IPS-18a (cell line): ENCODE results near the gene PTPN9.

Source experiments
- H3K27ac ChIP-seq: one replicate; pipeline ENCODE4 v1.5.1; 2013; ENCODE audit warnings: low read length
- H3K27me3 ChIP-seq: one replicate; pipeline ENCODE4 v1.6.1; 2013; ENCODE audit warnings: mild to moderate bottlenecking, low read length; ENCODE audit not compliant: control insufficient read depth, insufficient read depth
- H3K36me3 ChIP-seq: one replicate; pipeline ENCODE4 v1.6.1; 2013; ENCODE audit warnings: low read depth, low read length; ENCODE audit not compliant: control insufficient read depth
- H3K4me1 ChIP-seq: one replicate; pipeline ENCODE4 v1.6.1; 2013; ENCODE audit warnings: low read depth, low read length; ENCODE audit not compliant: control insufficient read depth
- H3K4me3 ChIP-seq: one replicate; pipeline ENCODE4 v1.5.1; 2013; ENCODE audit warnings: low read length
- H3K9ac ChIP-seq: one replicate; pipeline ENCODE4 v1.6.1; 2013; ENCODE audit warnings: mild to moderate bottlenecking, low read length, moderate library complexity
- H3K9me3 ChIP-seq: one replicate; pipeline ENCODE4 v1.6.1; 2013; ENCODE audit warnings: low read depth, low read length; ENCODE audit not compliant: control insufficient read depth

PTPN9 gene

DNA sequence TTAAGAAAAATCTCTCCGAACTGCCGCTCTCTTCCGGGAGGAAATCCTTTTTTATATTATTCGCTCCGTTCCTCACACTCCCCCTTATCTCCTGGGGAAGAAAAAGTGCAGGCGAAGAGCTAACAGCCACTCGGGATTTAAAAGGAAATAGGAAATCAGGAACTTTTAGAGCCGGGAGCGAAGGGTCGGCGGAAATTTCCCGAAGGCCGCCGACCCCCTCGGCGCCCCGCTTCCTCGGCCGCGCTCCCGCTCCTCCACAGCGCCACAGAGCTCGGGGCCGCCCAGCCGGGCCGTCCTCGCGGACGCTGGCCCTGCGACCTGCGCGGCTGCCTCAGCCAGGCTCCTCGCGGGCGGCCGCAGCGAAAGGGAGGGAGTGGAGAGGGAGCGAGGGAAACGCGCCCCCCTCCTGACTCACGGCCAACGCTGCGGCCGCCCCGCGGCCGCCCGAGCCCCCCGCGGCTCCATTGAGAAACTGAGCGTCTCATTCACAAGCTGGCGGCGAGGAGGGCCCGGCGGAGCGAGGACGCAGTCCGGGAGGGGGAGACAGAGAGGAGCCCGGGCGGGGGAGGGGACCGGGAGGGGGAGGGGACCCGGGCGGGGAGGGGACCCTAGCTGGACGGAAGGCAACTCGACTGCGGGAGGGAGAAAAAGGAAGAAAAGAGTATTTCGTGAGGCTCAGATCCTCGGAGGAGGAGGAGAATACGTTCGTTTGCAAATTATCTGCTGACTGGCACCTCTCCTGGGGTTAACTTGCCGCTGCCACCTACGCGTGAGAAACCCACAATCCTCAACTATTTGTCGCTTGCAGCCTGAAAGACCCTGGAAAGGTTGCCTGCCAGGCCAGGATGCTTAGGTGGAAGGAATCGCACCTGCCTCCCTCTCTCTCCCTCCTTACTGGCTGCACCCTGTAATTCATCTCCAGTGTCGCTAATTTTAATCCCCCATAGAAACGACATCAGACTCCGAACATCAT is at the start of gene PTPN9:
Gene PTPN9 (minus strand): TSS at position 368 of the 973 bp plus-strand sequence. CDS start 539 bp downstream, outside the sequence.
- peak within 1 kb of the TSS; percentile 88 for H3K9ac ChIP-seq
- peak within 1 kb of the TSS; percentile 87 for H3K4me3 ChIP-seq
- H3K27ac ChIP-seq = peak within 1 kb of the TSS; percentile 68
- H3K27me3 ChIP-seq = no peaks in the 10 kb centered on the region
- no peaks in the 10 kb centered on the region for H3K36me3 ChIP-seq
- no peaks in the 10 kb centered on the region for H3K9me3 ChIP-seq
- peaks cover 11% of the 10 kb centered on the region for H3K4me1 ChIP-seq

DNA sequence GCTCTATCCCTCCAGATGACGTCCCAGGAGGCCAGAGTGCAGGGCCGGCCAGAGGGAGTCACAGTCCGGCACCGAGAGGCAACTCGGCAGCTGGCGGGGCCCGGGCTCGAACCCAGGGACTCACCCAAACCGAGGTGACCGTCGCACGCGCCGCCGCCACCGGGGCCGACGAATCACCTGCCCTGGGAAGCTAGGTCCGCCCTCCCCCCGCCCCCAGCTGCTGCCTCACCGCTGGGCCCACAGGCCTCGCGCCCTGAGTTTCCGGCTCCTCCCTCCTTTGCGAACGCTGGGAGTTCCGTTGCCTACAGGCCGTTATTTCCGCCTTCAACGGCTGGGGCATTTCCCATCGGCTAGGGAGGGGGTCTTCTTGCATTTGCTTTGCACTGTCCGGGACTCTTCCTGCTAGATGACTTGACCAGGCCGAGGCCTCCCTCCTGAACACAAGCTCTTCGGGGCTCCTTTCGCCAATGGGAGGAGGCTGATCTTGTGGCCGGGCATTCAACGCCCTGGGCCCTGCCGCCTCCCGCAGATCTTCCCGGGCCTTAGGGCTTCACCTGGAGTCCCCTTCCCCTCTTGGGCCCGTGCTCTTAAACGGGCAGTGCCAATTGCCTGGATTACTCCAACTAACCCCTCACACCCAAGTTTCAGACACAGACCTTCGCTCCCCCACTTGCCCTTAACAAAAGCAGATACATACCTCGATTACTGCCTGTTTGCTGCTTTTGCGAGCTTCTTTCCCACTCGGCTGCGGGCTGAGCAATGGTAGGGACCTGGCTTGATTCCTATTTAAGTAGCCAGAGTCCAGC is 46.6 kb upstream of the PTPN9 start, which contains the start of gene SNUPN:
Gene SNUPN (minus strand): TSS at position 184 of the 806 bp plus-strand sequence. CDS start 4,674 bp downstream, outside the sequence.
- Histone ChIP-seq H3K9ac (peak within 1 kb of the TSS; percentile 95), H3K9me3 (no peaks in the 10 kb centered on the region), H3K27ac (peak within 1 kb of the TSS; percentile 97), H3K27me3 (no peaks in the 10 kb centered on the region), H3K36me3 (no peaks in the 10 kb centered on the region), H3K4me3 (peak within 1 kb of the TSS; percentile 98), H3K4me1 (peaks cover 7% of the 10 kb centered on the region)

DNA sequence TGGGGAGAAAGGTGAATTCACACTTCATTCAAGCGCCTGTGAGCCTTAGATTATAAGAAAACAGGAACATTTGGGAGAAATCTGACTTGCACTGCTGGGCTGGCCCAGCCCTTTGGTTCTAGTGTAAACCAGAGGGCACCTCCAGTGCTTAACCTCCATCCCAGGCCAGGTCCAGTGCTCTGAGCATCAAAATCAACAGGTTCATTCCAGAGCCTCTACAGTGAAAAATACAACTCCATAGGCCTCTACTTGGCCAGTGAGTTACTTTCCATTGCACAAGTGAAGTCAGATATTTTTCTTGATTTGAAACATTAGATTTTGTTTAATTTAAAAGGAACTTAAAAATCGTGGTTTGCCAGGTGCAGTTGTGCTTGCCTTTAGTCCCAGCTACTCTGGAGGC is 43.4 kb upstream of the PTPN9 start:
- no peak overlapping the region for H3K27ac ChIP-seq
- peaks cover 17% of the 10 kb centered on the region for H3K36me3 ChIP-seq

DNA sequence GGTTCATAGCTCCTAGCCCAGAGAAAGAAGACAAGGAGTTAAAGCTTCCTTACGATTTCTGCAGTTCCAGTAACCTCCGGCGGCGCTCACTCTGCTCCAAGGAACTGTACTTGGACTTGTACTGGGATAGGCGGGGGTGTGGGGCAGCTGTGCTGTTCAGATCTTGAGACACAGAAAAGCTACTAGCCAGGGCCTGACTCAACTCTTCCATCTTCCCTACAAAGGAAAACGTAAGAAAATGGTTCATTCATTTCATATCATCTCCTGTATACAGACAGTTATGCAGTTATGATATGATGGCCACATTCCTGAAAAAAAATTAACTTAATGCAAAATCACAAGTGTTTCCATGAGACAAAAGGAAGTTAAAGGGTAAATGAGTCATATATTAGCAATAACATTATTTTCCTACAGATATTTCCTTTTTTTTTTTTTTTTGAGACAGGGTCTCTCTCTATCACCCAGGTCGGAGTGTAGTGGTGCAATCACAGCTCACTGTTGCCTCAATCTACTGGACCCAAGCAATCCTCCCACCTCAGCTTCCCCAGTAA is 41.8 kb upstream of the PTPN9 start:
- Histone ChIP-seq H3K27ac (no peak overlapping the region), H3K27me3 (no peaks in the 10 kb centered on the region), H3K36me3 (peaks cover 30% of the 10 kb centered on the region), H3K4me1 (no peaks in the 10 kb centered on the region), H3K9ac (no peak overlapping the region), H3K9me3 (no peaks in the 10 kb centered on the region), H3K4me3 (no peak overlapping the region)

More for the DNA sequence above, 43.4 kb upstream of the PTPN9 start:
- Histone ChIP-seq H3K9me3 (no peaks in the 10 kb centered on the region), H3K9ac (no peak overlapping the region), H3K4me3 (no peak overlapping the region), H3K27me3 (no peaks in the 10 kb centered on the region), H3K4me1 (peaks cover 7% of the 10 kb centered on the region)

DNA sequence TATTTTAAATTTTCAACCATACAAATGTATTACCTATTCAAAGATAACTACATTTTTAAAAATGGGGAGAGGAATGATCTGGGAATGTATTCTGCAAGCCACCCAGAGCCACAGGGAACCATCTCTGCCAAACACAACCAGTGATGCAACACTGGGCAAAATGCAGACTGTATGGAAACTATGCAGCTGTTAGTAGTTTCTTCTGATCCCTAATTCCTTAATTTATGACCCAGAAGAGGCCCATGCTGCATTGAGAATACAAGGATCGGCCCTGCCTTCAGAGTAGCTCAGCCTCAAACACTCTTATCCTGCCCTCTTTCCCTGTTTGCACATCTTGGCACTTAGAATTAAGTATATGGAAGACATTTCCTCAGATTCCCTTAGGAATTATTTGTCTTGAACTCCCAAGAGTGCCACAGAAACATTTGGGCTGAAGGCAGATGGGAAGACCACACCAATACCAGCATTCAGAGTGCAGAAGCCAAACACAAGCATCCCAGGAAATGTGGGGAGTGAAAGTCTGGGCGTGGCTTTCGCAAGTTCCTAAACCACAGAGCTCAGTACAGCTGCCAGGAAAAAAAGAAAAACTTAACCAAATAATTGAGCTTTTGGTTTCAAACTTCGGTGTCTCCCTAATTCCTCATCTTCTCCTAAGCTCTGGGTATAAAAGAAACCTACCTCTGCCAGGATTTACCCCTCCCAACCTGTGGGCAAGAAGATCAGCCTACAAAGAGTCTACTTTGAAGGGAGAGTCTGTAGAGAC is 41.1 kb upstream of the PTPN9 start:
- Histone ChIP-seq H3K9ac (no peak overlapping the region), H3K4me1 (no peaks in the 10 kb centered on the region), H3K4me3 (no peak overlapping the region), H3K36me3 (peaks cover 30% of the 10 kb centered on the region), H3K27me3 (no peaks in the 10 kb centered on the region), H3K9me3 (no peaks in the 10 kb centered on the region), H3K27ac (no peak overlapping the region)

DNA sequence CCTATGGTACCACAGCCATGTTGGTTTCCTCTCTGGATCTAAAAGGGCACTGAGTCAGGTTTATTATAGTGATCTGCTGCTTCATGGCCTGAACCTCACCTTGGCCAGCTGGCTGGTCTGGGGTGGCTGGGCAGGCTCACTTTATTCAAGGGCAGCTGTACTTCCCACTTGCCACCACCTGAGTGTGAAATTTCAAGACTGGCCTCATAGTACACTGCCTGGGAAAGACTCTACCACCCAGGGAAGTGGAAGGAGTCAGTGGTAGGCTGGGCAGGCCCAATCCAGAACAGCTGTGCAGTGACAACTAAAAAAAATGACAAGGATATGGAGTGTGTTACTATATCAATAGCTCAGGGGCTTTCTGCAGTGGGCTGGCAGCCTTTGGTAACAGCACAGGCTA is 37.7 kb upstream of the PTPN9 start:
- Histone ChIP-seq H3K4me1 (no peaks in the 10 kb centered on the region), H3K9ac (no peak overlapping the region), H3K36me3 (peaks cover 43% of the 10 kb centered on the region), H3K4me3 (no peak overlapping the region), H3K27me3 (no peaks in the 10 kb centered on the region), H3K9me3 (no peaks in the 10 kb centered on the region), H3K27ac (no peak overlapping the region)

DNA sequence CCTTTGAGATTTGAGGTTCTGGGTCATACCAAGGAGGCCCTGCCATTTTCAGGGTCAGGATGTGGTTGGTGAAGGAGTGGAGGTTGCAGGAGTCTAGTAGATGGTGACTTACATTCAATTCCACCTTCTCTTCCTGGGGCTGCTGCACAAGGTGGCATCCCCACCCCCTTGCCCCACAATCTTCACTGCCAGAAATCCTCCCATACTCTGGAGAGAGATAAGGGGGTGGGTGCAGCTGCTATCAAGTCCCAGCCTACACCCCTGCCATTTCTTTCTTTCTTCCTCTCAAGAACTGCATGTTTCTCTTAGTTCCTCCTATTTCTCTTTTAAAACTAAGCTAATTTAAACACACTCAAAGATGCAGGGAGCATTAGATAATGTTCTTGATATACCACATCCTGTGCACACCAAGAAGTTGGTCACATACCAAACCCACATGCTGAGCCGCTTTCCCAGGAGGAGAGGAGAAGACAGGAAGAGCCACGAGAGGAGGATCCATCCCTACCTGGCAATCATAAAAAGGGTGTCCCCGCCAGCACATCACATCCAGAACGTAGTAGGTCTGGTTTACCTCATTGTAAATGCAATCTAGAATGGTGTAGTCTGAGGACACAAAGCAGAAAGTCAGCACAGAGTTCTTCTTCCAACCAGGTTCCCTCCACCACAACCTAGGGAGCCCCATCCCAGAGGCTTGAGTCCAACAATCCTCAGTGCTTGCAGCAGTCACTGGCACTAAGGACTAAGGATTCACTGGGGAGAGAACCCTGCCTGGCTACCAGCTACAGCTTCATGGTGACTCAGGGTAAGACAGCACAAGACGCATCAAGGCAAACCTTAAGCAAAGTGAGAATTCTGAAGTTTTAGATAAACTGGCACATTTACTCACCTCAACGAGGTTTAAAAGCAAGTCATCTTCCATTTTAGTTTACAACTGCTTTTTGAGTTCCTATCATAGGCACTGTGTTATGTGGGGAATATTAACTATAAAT is 27.9 kb upstream of the PTPN9 start:
- Histone ChIP-seq H3K9me3 (no peaks in the 10 kb centered on the region), H3K36me3 (peaks cover 46% of the 10 kb centered on the region), H3K4me1 (no peaks in the 10 kb centered on the region), H3K27me3 (no peaks in the 10 kb centered on the region), H3K4me3 (no peak overlapping the region), H3K27ac (no peak overlapping the region), H3K9ac (no peak overlapping the region)

DNA sequence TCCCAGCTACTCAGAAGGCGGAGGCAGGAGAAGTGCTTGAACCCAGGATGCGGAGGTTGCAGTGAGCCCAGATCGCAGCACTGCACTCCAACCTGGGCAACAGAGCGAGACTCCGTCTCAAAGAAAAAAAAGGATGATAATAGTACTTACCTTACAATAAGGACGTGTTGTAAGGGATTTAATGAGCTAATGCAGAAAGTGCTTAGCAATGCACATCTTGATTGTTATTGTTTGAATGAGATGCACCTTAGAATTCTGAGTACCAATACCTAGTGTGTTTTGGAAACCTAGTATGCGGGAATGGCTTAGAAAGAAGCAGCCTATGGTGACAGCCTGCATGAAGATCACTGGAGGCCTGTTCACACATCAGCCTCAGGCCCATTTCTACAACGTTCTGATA is 26.9 kb upstream of the PTPN9 start:
- H3K4me1 ChIP-seq = no peaks in the 10 kb centered on the region
- H3K9me3 ChIP-seq = no peaks in the 10 kb centered on the region
- H3K27ac ChIP-seq = no peak overlapping the region
- no peaks in the 10 kb centered on the region for H3K27me3 ChIP-seq
- H3K36me3 ChIP-seq = peaks cover 47% of the 10 kb centered on the region
- H3K4me3 ChIP-seq = no peak overlapping the region
- H3K9ac ChIP-seq = no peak overlapping the region

DNA sequence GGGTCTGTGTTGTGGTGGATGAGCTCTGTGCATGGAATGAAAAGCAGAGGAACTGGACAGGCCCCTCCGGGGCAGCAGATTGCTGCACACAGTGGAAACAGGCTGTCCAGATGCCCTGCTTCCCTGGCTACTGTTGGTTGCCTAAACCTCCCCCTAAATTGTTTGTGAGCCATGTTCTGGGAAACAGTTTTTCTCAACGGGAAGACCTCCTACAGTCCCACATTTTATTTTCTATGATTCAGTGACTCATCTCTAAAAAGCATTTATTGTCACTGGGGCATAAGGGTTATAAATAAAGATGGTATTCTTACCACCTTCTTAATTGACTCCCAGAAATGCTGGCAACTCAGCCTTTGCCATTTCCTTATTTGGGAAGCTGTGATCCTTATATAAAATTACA is 20.3 kb upstream of the PTPN9 start:
- Histone ChIP-seq H3K36me3 (peaks cover 25% of the 10 kb centered on the region), H3K4me3 (no peak overlapping the region), H3K4me1 (no peaks in the 10 kb centered on the region), H3K9me3 (no peaks in the 10 kb centered on the region), H3K27me3 (no peaks in the 10 kb centered on the region), H3K27ac (no peak overlapping the region), H3K9ac (no peak overlapping the region)

DNA sequence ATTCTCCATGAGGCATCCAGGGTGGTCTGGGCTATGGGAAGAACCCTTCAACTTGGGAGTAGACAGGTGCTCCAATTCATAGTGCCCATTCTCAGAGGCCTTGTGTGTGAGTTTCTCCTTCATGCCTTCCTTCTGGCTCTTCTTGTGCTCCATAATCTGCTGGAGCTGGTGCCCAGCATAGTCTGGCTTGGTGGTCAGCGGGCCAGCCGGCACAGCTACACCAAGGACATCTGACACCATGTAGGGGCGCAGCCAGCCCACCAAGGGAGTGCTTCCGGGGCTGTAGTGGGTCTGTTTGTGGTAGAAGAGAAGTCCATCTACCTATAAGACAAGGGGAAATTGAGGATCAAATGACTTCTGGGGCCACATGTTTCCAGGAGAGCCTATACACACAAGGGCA is 19.2 kb upstream of the PTPN9 start:
- H3K36me3 ChIP-seq = peaks cover 20% of the 10 kb centered on the region
- no peaks in the 10 kb centered on the region for H3K27me3 ChIP-seq
- no peak overlapping the region for H3K27ac ChIP-seq
- H3K9ac ChIP-seq = no peak overlapping the region
- no peak overlapping the region for H3K4me3 ChIP-seq
- H3K4me1 ChIP-seq = no peaks in the 10 kb centered on the region
- H3K9me3 ChIP-seq = no peaks in the 10 kb centered on the region
